CD4-positive, alpha-beta T cell treated with Interferon gamma for 1 hour (primary cell): ENCODE results near the gene COPZ2.
"Not testable (repeated sequence)": the region's sequence is repeated elsewhere in the genome, so short reads cannot be mapped to it uniquely, and the experiment has no call there.

Experiments used
- DNase-seq: peaks from one replicate; pipeline ENCODE4 v3.0.0-alpha.2; 2020

Gene COPZ2

DNA sequence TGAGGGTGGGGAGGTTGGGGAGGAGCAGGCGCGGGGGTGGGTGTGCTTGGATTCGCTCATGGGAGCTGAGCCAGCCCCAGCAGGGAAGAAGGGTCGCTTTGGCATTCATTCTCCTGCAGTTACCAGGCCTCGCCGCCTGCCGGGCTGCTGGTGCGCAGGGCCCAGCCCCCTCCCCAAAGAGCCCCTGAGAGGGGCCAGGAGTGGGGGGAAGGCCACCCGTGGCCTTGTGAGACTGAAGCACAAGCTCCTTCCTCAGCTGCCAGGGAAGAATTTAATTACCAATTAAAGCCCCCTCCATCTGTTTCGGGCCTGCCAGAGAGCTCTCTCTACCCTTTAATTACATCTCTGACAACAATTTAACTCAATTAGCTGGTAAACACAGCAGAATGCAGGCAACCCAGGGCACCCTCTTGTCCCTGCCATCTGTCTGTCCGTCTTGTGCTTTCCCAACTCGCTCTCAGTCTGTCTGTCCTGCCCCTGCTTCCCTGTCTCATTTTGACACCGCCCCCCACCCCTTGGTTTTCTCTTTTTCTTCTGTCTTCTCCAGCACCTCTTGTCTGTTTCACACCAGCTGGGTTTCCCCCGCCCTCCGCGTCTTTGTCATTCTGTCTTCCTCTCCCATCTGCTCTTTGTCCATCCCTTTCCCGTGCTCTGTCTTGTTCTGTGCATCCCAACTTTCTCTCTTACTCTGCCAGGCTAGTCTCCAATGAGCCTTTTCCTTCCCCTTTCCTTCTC lies 34.0 kb downstream of the COPZ2 start:
- DNase-seq: no peak

DNA sequence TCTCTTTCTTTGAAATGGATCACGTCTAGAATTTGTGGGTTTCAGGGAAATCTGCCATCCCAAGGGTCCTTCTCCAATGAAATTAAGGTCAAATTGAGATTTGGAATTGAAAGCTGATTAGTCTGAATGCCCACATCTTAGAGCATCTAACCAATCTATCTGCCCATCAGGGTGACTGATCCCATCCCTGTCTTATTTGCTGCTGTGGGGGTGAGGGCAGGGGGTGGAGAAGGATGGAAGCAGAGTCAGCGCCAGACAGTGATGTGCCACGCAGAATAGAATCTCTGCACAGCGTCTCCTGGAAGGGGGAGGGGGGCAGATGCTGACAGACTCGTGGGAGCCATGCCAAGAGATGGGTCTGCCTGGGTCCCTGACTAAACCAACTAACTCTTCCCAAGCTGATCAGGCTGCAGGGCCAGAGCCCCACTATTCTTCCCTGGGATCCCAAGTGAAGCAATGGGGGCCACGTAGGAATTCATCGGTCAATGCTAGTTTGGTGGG lies 34.6 kb downstream of the COPZ2 start:
- DNase-seq: no peak

DNA sequence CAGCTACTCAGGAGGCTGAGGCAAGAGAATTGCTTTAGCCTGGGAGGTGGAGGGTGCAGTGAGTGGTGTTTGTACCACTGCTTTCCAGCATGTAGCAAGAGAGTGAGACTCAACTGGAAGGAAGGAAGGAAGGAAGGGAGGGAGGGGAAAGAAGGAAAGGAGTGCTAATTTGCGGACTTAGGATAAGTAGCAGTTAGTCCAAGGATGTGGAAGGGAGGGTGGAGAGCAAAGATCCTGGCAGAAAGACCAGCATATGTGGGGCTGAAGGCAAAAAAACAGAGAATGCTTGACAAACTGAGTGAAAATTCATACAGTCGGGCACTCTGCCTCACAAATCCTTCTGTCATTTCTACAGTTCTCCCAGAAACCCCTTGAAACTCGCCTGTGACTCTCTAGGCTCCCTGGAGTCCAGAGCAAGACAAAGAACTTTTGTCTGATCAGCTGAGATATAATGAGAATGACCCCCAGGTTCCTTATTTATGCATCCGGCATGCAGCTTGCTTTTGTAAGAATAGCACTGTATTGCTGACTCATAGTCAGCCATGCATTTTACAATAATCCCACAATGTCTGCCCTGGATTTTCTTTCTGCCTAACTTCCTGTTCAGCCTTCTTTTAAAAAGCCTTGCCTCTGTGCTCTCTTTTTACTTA lies 35.2 kb downstream of the COPZ2 start:
- no peak for DNase-seq

DNA sequence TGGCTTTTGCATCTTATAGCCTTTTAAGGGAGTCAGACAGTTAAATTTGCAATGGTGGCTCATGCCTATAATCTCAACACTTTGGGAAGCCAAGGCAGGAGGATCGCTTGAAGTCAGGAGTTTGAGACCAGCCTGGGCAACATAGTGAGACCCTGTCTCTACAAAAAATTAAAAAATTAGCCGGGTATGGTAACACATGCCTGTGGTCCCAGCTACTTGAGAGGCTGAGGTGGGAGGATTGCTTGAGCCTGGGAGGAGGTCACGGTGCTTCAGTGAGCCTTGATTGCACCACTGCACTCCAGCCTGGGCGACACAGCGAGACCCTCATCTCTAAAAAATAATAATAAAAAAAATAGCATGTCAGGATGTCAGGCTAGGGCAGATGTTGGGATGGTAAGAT lies 35.9 kb downstream of the COPZ2 start:
- not testable (repeated sequence) for DNase-seq

DNA sequence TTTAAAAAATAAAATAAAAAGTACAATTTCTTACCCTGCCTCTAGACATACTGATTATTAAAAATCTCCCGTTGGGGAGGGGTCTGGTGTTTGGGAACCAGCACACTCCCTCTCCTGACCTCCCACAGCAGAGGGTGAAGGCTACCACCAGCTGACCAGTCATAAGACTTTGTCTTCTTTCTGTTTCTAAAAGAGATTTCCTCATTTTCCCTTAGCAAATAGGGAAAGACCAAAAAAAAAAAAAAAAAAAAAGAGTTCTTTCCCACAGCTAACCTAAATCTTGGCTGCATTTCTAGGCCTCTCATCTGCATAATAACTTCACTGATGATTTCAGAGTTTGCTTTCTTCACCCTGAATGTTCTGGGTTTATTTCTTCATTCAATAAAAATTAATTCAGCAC lies 36.4 kb downstream of the COPZ2 start:
- DNase-seq: no peak

DNA sequence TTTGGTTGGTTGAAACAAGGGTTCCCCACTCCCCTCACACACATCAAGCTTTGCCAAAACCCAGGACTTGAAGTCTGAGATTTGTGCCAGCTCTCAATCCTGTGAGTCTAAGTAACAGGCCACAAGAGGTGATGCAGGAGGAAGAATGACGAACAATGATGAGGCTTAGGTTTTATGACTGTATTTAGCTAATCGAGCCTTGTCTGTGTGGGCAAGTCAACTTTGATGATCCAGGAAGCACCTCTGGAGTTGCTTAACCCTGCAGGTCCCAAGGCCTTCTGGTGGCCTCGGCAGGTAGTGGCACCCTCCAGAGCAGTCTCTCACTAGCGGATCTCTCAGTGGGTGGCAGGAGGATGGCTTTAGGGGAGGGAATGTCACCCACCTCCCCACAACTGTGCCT lies 38.0 kb downstream of the COPZ2 start:
- no peak for DNase-seq

DNA sequence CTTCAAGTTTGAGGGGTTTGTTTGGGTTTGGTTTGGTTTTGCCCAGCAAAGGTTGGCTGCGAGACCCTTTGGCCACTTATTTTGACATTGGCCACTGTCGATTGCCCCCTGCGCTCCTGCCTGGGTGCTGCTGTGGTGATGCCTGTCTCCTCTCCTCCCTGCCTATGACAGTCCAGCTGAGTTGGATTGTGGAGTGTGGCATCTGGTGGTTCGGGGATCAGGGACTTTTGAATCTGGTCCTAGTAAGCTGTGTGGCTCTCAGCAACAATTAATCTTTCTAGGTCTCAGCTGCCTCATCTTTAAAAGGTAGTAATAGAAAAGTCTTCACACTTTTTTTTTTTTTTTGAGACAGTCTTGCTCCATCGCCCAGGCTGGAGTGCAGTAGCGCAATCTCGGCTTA lies 39.6 kb downstream of the COPZ2 start:
- DNase-seq: no peak

DNA sequence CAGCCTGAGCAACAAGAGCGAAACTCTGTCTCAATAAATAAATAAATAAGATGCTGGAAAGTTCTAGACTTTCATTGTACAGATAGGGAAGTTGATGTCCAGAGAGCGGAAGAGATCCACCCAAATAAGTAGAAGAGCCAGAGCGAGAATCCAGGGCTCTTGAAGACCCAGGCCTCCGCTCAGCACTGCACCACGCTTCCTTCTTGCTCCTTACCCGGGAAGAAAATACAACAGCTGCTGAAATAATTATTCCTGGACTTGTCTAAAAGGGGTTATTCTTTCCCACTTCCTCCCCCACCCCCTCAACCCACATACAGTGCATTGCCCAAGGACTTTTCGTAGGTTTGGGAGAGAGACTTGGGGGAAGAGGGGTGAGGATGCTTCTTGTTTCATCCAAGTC lies 40.0 kb downstream of the COPZ2 start:
- no peak for DNase-seq

DNA sequence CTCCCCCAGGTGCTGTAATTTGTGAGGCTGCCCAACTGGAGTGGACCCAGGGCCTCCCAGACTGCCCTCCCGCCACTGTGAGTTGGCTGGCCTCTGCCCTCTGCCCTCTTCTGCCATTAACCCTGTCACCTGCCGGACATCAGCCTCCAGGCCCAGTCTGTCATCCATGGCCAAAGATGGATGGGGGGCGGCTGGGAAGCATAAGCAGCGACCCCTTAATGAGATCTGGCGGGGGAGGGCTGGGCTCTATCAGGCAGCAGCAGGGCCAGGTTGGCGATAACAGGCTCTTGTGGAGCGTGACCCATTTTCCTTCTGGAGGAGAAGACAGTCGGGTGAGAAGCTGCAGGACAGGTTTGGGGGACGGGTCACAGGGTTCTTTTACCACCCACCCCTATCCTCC lies 41.4 kb downstream of the COPZ2 start:
- DNase-seq: no peak

DNA sequence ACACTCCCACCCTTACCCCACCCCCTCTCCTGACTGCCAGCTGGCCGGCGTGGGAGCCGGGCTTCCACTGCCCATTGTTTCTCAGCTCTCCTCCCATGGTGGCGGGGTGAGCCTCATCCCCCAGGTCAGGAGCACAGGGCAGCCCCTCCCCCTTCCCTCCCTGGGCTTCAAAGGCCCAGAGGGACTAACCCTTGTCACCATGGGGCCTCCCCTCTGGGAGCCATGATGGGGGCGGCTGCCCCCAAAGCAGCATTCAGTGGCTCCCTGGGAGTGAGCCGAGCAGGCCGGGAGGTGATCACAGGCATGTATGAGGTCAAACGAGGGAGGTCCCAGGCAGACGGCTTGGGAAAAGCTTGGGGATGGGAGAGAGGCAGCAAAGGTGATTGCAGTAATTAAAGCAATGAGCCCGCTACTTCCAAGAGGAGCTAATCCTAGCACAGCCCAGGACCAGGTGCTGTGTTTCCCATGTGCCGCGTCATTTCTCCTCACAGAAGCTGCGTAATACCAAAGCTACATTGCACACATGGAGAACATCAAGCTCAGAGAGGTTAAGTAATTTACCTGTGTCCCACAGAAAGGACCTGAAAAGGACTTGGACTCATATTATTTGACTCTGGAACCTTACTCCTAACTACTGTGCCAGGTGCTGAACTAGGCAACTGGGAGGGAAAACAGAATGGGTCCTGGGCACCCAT lies 42.2 kb downstream of the COPZ2 start:
- DNase-seq: no peak

DNA sequence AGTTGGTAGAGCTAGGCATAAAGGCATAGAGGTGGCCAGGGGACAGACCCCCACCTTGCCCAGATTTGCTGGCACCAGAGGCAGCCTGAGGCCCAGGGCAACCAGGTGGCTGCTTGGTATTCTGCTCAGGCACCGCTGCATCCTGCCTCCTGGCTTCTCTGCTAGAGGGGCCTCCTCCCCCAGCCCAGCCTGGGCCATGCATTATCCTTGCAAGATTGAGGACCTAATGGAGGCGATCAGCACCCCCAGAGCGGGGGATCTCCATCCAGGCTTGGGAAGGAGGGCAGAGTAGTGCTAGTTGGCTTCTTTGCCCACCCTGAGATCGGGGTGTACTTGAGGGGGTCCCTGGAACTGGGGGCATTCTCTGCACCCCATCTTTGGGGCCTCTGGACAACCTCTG lies 42.9 kb downstream of the COPZ2 start:
- DNase-seq: no peak

DNA sequence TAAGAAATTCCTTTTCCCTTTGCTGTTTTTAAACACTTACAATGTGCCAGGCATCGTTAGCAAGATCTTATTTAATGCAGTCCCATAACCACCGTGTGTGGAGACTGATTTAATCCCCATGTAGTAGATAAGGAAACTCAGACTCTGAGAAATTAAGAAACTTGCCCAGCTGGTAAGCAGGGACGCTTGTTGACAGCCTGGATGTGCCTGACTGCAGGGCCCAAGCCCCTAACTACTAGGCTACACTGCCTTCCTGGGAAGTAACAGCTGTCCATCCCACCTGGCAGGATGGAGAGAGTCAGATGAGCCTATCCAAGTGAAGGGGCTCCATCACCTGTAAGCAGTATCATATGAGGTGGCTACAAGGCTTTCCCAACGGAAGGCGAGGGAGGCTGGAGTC lies 43.6 kb downstream of the COPZ2 start:
- no peak for DNase-seq

DNA sequence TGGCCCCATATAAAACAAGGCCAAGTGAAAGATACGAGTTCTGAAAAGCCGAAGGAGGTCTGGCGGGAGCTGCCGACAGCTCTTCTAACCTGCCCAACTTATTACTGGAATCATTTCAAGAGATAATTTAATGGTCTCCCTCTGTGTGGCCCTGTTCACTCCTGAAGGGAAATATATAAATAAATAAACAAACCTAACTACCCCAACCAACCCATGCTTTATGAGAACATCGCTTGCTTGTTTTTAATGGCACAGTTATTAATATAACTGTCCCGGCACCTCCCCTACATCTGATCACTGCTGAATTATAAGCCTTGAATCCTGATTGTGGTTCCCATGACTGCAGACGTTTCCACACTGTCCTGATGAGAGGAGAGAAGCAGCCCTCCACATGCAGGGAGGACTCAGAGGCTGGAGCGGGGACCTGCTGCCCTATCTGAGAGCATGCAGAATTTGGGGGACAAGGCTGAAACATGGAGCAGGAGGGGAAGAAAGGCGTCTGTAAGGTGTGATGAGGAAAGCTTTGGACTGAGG lies 44.5 kb downstream of the COPZ2 start:
- no peak for DNase-seq

DNA sequence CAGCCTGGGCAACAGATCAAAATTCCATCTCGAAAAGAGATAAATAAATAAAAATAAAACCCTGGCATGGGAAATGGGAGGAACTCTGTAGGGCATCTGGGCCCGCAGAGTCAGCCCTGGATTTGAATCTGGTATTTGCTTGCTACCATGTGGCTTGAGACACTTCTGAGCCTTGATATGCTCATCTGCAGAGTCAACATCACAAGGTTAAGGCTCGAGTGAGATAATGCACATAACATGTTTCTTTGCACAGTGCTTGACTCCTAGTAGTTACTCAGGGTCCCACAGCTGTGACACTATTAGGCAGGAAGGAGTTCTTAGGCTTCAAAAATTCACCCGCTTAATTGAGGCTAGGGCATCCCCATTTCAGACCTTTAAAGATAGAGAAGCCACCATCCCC lies 45.4 kb downstream of the COPZ2 start:
- no peak for DNase-seq

DNA sequence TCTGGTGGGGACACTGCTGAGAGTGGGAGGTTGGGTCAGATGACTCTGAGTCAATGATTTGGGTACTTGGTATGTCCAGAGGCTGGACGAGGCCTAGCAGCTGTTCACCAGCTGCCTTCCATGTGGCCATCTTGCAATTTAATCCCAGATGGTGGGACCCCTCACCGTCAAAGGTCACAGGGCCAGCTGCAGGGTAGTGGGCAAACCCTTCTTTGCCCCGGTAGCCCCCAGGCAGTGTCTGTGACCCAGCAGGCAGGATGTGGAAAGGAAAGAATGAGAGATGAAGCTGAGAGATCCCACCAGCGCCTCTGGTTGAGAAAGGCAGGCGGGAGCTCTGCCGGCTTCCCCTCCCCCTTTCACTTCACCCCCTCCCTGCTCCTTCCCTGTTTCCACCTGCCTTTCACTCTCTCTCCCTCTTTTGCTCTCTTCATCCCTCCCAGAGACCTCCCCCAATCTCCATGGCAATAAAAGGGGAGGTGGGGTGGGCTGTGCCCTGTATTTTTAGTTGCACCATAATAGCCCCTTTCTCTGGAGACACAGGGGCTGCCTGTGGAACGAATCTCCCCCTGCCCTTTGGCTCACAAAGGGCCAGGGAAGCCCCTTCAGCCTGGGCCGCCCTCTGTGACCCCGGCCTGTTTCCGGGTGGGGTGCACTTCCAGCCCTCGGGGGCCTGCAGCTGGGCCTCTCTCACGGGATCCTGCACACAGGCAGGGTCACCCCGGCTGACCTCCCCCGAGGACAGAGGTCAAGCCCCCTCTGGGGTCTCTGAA lies 46.5 kb downstream of the COPZ2 start:
- DNase-seq: no peak

DNA sequence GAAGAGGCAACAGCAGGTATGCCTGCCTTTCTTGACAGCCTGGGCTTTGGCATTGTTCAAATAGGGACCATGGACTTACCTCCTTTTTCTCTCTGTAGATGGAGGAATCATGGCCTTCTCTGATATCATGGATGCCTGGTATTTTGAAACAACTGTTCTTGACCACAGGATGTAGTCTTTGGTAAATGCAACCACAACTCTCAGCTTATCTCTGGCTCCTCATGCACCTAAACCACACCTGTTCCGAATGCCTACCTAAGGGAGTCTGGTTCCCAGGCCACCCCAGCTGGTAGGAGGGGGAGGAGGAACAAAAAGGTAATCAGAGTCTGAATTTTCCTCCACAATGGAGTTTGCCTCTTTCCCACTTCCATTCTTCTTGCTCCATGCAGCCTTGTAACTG lies 47.9 kb downstream of the COPZ2 start:
- no peak for DNase-seq

DNA sequence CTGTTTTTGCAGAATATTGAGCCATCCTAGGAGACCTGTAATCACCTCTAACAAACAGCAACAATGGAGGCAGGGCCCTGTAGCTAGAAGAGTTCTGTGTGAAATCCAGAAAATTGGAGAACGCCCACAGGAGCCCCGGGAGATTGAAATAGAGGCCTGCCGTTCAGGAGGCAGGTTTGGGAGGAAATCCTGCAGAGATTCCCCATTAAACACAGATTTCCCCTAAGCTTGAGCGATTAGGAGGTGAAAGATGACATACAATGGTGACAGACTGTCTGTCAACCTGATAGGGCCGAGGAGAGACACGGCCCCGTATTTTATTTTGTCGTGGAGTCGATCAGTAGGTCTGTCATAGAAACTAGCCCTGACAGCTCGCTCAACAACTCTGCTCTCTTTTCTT lies 48.4 kb downstream of the COPZ2 start:
- no peak for DNase-seq

DNA sequence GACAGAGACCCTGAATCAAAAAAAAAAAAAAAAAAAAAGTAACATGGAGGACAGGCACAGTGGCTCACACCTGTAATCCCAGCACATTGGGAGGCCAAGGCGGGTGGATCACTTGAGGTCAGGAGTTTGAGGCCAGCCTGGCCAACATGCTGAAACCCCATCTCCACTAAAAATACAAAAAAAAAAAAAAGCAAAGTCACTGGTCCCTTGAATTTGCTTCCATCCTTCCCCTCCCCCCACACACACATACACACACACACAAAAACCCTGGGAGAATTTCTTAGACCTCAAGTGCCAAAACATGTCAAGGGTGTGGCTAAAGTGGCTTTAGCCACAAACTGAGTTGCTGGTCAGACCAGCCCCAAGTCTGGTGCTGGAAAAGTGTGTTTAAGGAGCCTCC lies 49.2 kb downstream of the COPZ2 start:
- DNase-seq: not testable (repeated sequence)

DNA sequence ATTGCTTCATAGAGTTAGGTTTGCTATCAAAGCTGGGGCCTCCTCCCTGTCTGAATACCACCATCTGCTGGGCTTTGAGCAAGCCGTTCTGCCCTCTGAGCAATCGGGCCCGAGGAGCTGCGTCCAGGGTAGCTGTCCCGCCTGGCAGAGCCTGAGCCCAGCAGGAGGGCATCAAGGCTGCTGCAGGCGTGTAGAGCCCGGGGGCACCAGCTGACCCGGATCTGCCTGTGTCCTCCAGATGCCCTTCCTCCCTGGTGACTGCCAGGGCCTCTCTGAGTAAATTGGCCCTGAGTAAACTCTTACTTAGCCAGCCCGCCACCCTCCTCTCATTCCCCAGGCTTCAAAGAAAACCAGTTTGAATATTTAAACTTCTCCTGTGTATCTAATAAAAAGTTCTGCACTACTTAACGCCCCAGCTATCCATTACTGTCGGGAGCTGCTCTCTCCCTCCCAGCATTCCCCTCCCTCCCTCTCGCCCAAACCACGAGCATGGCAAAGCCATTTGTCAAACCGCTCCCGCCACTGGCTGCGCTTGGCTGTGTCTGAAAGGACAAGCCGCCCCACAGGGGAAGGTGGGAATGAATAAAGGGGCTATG lies 50.3 kb downstream of the COPZ2 start:
- DNase-seq: no peak

DNA sequence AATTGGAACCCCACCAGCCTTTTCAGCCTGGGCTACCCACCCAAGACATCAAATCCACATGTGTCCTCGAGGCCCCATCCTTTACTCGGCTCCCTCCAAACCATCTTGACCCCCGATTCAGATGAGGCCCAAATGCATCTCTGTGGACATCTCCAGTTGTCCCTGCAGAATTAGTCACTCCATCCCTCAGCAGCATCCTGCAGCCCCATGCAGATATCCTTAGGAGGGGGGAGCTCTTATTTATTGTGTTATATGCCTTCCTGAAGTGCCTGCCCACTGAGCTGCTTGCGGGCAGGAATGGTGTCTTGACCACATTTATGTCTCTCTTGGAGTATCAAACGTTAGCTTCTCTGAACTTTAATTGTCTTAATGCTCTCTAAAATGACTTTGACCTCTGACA lies 51.1 kb downstream of the COPZ2 start:
- no peak for DNase-seq

DNA sequence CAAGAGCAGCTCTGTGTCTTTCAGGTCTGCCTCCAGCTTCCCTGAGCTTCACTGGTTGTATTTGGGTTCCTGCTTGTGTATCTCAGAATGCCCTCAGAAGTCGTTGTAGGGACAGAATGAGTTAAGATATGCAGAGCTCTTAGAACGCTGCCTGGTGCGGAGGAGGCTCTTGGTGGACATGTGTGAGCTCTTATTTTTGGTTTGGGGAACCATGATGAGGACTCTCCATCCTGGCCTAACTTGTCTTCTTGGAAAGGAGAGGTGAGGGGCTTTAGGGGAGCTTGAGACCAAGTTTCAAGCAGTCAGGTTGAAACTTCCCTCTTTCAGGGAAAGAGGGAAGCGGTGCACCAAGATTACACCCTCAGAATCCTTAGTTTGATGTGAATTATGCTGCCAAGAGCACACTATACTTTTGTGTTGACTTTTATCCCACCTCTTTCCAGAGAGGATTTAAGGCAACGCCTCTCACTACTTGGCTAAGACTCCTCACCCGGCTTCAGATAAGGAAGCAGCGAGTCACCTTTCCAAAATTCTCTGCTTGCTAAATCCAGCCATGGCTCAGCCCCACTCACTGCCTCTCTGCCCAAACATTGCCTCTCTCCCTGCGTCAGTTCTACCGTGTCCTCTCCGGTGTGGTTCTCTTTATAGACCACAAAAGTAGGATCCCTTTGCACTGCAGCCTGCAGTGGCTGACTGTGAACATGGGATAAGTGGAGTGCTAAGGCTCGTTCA lies 53.9 kb downstream of the COPZ2 start:
- DNase-seq: no peak
